ENCODE results near the gene PDZRN4. TPM values are rescaled to one million over a fixed set of nuclear protein-coding genes. Genes with fewer than 3 reads are reported as not detected.
"Not testable (repeated sequence)": the region's sequence is repeated elsewhere in the genome, so short reads cannot be mapped to it uniquely, and the experiment has no call there.

The PDZRN4 gene
- total RNA-seq, 4 donors from 2014 or later = 22.8 to 197 (median 176) TPM

GRCh38 chr12:41188841-41189394 is 798 bp downstream of the PDZRN4 start:
- TF ChIP-seq EP300 (IDR thresholded peaks at IDR 0.05) (no peak), POLR2A (IDR thresholded peaks at IDR 0.05) (no peak)
- Histone ChIP-seq H3K27me3 (peaks cover 0 to 20% of the 10 kb centered on the region in 2 donors), H3K4me1 (peaks cover 0 to 38% (median 2%) of the 10 kb centered on the region in 4 donors), H3K27ac (peak overlapping the region; percentile 57 to 95 (median 72)), H3K4me3 (peak overlapping the region; percentile 36 to 64 (median 44)), H3K9me3 (no peaks in the 10 kb centered on the region), H3K36me3 (no peaks in the 10 kb centered on the region)
- whole genome bisulfite sequencing, 2 donors = 1 to 2% methylated on average over 17 to 23 of the region's 49 CpGs
- no peak for DNase-seq (ENCODE audit: low spot score in 2 of 2)

GRCh38 chr12:41189395-41190251 is 1.5 kb downstream of the PDZRN4 start:
- Histone ChIP-seq H3K4me1 (peaks cover 0 to 38% (median 2%) of the 10 kb centered on the region in 4 donors), H3K9me3 (no peaks in the 10 kb centered on the region), H3K27me3 (peaks cover 0 to 20% of the 10 kb centered on the region in 2 donors), H3K36me3 (no peaks in the 10 kb centered on the region), H3K27ac (peak overlapping the region; percentile 57 to 95 (median 72)), H3K4me3 (peak overlapping the region; percentile 36 to 64 (median 44))
- 1% methylated on average over 34 of the region's 34 CpGs for WGBS, 2 donors
- DNase-seq (ENCODE audit: low spot score in 2 of 2) = peak; percentile 12 to 33
- no peak for TF ChIP-seq CTCF (IDR thresholded peaks at IDR 0.05)
- TF ChIP-seq EP300 (IDR thresholded peaks at IDR 0.05) = peak in 1 of 2 donors; percentile 3

- peak overlapping the region; percentile 57 to 95 (median 72) for H3K27ac ChIP-seq
- WGBS, 2 donors = 11% methylated on average over 5 of the region's 5 CpGs
- peak in 1 of 2 donors; percentile 19 for DNase-seq (ENCODE audit: low spot score in 2 of 2)
- H3K4me1 ChIP-seq = peaks cover 0 to 38% (median 2%) of the 10 kb centered on the region in 4 donors
- H3K36me3 ChIP-seq = no peaks in the 10 kb centered on the region
- no peaks in the 10 kb centered on the region for H3K9me3 ChIP-seq
- peaks cover 0 to 20% of the 10 kb centered on the region in 2 donors for H3K27me3 ChIP-seq
- TF ChIP-seq CTCF (IDR thresholded peaks at IDR 0.05) = peak in 4 of 5 experiments; percentile 31 to 56 (median 47)
- no peak for TF ChIP-seq POLR2A (IDR thresholded peaks at IDR 0.05)
- peak in 1 of 2 donors; percentile 9 for TF ChIP-seq EP300 (IDR thresholded peaks at IDR 0.05)
- peak overlapping the region; percentile 36 to 64 (median 44) for H3K4me3 ChIP-seq
These were observed 2.2 kb downstream of the PDZRN4 start for GRCh38 chr12:41190338-41190737.

GRCh38 chr12:41191549-41191948 is 3.4 kb downstream of the PDZRN4 start:
- Histone ChIP-seq H3K4me3 (peak overlapping the region in 2 of 4 donors; percentile 42 to 64), H3K4me1 (peaks cover 0 to 34% (median 2%) of the 10 kb centered on the region in 4 donors), H3K27ac (peak overlapping the region in 1 of 4 donors; percentile 95), H3K27me3 (peaks cover 0 to 20% of the 10 kb centered on the region in 2 donors)
- H3K9me3 ChIP-seq; DNase-seq (ENCODE audit: low spot score in 2 of 2); H3K36me3 ChIP-seq: not testable (repeated sequence)
- 94% methylated on average over 3 of the region's 3 CpGs for WGBS, 2 donors

- Histone ChIP-seq H3K4me3 (peak overlapping the region in 1 of 4 donors; percentile 64), H3K27me3 (peaks cover 0 to 10% of the 10 kb centered on the region in 2 donors), H3K4me1 (peaks cover 0 to 18% (median under 1%) of the 10 kb centered on the region in 4 donors), H3K27ac (no peak overlapping the region), H3K9me3 (no peaks in the 10 kb centered on the region), H3K36me3 (no peaks in the 10 kb centered on the region)
- TF ChIP-seq POLR2A (IDR thresholded peaks at IDR 0.05) (no peak), CTCF (IDR thresholded peaks at IDR 0.05) (no peak), EP300 (IDR thresholded peaks at IDR 0.05) (no peak)
- no peak for DNase-seq (ENCODE audit: low spot score in 2 of 2)
- 75 to 87% methylated on average over 1 of the region's 1 CpG for WGBS, 2 donors
These were observed 5.2 kb downstream of the PDZRN4 start for GRCh38 chr12:41193311-41193710.

- Histone ChIP-seq H3K27me3 (no peaks in the 10 kb centered on the region), H3K36me3 (no peaks in the 10 kb centered on the region), H3K4me3 (no peak overlapping the region), H3K4me1 (peaks cover 0 to 28% (median 3%) of the 10 kb centered on the region in 4 donors), H3K27ac (no peak overlapping the region), H3K9me3 (no peaks in the 10 kb centered on the region)
- TF ChIP-seq EP300 (IDR thresholded peaks at IDR 0.05) = no peak
- no peak for TF ChIP-seq POLR2A (IDR thresholded peaks at IDR 0.05)
- no peak for TF ChIP-seq CTCF (IDR thresholded peaks at IDR 0.05)
- DNase-seq (ENCODE audit: low spot score in 2 of 2) = no peak
- WGBS, 2 donors = 46 to 60% methylated on average over 2 of the region's 2 CpGs
These were observed 13.9 kb downstream of the PDZRN4 start for GRCh38 chr12:41202051-41202450.

All from tibial nerve (tissue), 4 donors.